Thyroid gland (tissue), 4 donors: Measurements from ENCODE around the gene GSTA4.

Source experiments
- POLR2A ChIP-seq, 2 donors: fragments of 450-650 bp; IDR thresholded peaks; one replicate each; pipeline ENCODE4 v1.6.1; 2017; ENCODE audit warnings: antibody characterized with exemption in 2 of 2, mild to moderate bottlenecking in 2 of 2, moderate library complexity in 1 of 2
- TF ChIP-seq, protein P1 (sequence below), 6 experiments: fragments of 200-600 bp in 3 of 6; fragments of 450-650 bp in 3 of 6; sonication (generic) in 3 of 6; IDR thresholded peaks; one replicate each; pipeline ENCODE4 v1.5.1; 2016 to 2019; ENCODE audit warnings: antibody characterized with exemption in 6 of 6, mild to moderate bottlenecking in 2 of 6, inconsistent platforms in 1 of 6, moderate library complexity in 1 of 6

DNA sequence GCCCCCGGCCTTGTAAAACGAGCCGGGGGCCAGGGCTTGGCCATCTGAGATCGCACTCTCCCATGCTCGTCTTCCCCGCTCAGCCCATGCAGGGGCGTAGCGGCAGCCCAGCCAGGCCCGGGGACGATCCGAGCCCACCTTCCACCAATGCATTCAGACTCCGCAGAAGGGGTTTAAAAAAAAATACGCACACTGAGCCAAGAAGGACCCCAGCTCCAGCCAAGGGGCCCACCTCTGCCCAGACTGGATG is 320 bp downstream of the GSTA4 start:
- TF ChIP-seq, protein P1, sequence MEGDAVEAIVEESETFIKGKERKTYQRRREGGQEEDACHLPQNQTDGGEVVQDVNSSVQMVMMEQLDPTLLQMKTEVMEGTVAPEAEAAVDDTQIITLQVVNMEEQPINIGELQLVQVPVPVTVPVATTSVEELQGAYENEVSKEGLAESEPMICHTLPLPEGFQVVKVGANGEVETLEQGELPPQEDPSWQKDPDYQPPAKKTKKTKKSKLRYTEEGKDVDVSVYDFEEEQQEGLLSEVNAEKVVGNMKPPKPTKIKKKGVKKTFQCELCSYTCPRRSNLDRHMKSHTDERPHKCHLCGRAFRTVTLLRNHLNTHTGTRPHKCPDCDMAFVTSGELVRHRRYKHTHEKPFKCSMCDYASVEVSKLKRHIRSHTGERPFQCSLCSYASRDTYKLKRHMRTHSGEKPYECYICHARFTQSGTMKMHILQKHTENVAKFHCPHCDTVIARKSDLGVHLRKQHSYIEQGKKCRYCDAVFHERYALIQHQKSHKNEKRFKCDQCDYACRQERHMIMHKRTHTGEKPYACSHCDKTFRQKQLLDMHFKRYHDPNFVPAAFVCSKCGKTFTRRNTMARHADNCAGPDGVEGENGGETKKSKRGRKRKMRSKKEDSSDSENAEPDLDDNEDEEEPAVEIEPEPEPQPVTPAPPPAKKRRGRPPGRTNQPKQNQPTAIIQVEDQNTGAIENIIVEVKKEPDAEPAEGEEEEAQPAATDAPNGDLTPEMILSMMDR (IDR thresholded peaks at IDR 0.05), result no peak
- TF ChIP-seq POLR2A (IDR thresholded peaks at IDR 0.05), result no peak
